ENCODE measurements around the gene RASGRF1.

GRCh38 chr15:78942741-78943140, 147.8 kb downstream of the RASGRF1 start:
- TF ChIP-seq ZSCAN18 (tag by site-specific recombination; IDR thresholded peaks at IDR 0.05) (no peak), MEIS1 (CRISPR knock-in tag; IDR thresholded peaks at IDR 0.05; ENCODE audit: borderline replicate concordance) (no peak), PRDM10 (tag by site-specific recombination; IDR thresholded peaks at IDR 0.05) (no peak)
- TF ChIP-seq, protein P1, sequence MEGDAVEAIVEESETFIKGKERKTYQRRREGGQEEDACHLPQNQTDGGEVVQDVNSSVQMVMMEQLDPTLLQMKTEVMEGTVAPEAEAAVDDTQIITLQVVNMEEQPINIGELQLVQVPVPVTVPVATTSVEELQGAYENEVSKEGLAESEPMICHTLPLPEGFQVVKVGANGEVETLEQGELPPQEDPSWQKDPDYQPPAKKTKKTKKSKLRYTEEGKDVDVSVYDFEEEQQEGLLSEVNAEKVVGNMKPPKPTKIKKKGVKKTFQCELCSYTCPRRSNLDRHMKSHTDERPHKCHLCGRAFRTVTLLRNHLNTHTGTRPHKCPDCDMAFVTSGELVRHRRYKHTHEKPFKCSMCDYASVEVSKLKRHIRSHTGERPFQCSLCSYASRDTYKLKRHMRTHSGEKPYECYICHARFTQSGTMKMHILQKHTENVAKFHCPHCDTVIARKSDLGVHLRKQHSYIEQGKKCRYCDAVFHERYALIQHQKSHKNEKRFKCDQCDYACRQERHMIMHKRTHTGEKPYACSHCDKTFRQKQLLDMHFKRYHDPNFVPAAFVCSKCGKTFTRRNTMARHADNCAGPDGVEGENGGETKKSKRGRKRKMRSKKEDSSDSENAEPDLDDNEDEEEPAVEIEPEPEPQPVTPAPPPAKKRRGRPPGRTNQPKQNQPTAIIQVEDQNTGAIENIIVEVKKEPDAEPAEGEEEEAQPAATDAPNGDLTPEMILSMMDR (tag by site-specific recombination; IDR thresholded peaks at IDR 0.05) = no peak

Measured in HEK293 (cell line).